Amniotic epithelial cell (primary cell): ENCODE measurements around the gene TCFL5.

Experiments
- DNase-seq: peaks from one replicate; pipeline ENCODE4 v3.0.0-alpha.2; 2010; ENCODE audit warnings: low read depth

TCFL5 gene

DNA sequence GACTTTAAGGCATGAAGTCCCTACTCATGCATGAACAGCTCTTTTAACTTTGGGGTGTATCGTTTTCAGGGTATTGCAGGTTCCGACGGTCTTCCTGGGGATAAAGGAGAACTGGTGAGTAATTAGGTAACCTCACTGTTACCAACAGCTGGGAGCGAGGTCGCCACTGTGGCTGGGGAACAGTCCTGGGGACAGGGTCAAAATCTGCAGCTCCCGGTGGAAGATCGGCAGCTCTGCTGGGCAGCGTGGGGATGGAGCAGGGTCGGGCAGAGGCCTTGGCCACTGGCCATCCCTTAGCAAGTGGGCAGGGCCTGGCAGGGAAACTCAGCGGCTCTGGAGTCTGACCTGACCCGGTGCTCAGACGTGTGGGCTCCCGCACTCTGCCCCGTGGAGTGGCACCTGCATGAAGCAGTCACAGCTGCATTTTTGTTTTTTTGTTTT lies 28.7 kb downstream of the TCFL5 start:
- DNase-seq: no peak

DNA sequence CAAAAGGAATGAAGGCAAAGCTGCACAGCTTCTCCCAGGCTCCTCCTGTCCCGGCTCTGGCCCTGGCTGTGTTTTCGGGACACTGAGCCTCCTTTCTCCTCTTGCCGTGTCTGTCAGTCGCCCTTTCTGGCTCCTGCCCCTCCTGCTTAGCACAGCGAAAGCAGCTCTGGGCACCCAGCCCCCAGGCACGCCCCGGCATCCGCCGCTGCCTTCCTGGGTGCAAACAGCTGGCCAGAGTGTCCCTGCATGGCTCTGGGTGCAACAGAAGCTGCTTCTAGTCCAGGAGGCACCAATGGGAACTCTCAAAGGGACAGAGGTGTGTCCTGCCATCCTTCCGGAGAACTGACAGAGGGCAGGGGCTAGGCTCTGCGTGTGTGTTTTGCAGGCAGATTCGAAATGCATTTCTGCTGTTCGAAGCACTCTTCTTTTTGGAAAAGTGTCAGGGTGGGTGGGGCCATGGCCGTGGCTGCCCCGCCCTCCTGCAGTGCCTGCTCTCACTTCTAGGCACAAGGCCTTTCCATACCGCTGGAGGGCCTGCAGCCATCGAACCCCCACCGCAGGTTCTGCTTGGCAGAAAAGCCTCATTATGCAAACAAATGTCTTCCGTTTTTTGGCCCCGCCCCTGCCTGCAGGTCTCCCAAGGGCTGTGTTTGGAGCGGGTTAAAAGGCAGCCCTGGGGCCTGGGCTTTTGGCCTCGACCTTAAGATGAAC lies 29.3 kb downstream of the TCFL5 start:
- DNase-seq: no peak

DNA sequence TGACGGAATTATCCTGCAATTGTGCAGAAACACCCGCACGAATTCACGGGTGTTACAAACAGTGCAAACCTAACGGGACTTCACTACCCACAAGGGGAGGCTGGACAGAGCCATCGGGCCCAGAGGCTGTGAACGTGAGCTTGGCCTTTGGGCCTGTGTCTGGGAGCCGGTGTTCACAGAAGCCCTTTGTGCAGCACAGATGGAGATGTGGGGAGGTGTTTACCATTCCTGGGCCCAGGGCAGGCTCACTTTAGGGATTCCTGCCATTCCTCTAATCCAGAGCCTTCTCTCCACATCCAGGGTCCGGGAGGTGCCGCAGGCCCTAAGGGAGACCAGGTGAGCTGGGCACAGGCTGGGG lies 29.8 kb downstream of the TCFL5 start:
- no peak for DNase-seq

DNA sequence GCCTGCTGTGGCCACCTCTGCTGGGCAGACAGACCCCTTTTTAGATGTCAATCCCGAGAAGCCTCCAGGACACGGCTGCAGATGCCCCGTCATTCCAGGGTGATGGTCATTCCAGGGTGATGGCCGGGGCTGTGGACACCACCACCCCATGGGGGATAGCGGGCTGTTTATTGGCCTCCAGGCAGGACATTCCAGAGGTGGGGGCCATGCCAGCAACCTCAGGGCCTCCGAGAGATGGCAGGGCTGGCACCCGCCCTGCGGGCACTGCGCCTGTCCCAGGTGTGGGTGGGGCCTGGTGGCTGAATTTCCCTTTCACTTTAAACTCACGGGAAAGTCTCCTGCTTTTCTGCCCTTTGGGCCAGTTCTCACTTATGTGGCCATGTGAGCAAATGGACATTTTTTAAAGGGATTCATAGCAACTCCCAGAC lies 30.2 kb downstream of the TCFL5 start:
- no peak for DNase-seq

DNA sequence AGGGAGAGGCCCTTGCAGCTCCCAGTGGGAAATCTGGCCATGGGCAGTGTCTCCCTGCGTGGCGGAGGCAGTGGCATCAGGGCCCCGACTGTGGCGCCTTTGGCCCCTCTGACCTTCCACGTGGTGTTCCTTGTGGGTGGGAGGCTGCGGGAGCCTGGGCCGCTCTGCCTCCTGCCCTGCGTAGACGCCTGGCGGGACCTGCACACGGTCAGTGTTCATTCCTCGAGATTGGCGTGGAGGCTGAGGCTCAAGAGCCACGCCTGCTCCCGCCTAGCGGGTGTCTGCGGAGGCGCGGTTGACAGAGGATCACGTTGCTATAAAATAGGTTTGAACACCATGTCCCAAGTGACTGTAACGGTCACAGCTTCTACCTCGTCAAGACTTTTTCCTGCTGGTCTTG lies 30.8 kb downstream of the TCFL5 start:
- DNase-seq: no peak

DNA sequence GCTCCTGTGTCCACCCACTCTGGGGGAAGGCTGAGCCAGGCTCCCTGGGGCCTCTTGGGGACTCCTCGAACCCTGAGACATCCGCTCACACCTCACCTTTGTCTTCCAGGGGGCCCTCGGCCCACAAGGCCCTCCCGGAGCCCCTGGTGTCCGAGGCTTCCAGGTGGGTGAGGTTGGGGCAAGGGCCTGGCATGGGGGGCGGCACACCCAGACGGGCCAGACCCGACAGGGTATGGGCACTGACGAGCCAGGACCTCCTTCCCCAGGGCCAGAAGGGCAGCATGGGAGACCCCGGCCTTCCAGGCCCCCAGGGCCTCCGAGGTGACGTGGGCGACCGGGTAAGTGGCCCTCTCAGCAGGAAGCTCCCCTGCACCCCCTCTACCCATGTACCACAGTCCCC lies 31.4 kb downstream of the TCFL5 start:
- no peak for DNase-seq

DNA sequence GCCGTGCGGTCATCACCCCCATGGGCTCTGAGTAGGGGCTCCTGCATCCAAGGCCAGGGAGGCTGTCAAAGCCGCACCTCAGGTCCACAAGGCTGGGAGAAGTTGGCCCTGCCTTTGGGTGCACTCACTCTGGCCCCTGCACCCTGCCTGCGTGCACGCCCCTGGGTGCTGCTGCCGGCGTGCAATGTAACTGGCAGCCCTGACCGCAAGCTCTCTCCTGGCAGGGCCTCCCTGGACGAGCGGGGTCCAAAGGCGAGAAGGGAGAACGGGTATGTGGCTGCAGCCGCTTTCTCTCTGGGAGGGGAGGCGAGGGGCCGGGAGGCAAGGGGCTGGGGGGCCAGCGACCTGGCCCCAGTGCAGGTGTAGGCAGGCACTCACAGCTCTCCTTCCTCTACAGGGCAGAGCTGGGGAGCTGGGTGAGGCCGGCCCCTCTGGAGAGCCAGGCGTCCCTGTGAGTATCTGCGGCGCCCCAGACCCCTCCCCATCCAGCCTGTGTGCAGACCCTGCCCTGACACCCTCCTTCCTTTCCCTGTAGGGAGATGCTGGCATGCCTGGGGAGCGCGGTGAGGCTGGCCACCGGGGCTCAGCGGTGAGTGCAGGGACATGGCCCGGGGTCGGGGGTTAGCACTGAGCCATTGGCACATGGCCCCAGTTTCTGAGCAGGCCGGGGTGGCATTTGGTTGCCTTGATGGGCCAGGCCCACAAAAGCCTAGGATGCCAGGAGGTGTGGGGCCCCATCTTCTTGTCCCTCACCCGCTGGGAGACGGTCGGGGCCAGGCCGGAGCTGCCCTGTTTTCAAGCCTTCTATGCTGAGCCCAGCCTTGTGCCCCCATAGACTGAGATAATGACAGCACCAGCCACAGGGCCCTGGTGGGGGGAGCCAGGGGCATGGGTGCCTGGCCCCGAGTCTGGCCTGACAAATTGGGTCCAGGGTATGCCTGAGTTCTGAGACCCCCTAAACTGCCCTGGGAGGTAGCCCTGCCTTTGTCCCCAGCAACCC lies 32.1 kb downstream of the TCFL5 start:
- no peak for DNase-seq

DNA sequence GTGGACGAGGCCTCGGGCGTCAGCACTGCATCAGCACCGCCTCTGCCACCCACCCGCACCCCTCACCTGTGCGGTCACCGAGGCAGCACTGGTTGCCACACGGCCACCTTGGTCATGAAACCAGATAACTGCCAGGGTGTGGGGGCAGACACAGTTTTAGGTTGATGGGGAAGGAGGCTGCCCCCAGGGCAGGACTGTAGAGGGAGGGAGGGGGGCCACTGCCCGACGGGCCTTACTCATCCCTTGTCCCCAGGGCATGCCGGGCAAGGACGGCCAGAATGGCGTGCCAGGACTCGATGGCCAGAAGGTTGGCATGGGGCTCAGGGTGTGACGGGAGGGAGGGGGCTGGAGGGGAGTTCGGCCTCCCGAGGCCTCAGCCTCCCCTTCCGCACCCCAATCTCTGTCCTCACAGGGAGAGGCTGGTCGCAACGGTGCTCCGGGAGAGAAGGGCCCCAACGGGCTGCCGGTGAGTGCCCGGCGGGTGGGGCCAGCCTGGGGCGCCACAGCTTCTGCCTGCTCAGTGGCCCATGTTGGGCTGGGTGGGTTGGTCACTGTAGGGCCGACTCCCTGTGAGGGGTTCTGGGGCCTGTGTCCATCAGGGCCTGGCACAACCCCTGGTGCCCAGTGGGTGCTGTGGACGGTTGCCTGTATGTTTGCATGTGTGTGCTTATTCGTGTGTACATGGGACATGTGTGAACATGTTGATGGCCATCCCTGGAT lies 33.0 kb downstream of the TCFL5 start:
- no peak for DNase-seq

DNA sequence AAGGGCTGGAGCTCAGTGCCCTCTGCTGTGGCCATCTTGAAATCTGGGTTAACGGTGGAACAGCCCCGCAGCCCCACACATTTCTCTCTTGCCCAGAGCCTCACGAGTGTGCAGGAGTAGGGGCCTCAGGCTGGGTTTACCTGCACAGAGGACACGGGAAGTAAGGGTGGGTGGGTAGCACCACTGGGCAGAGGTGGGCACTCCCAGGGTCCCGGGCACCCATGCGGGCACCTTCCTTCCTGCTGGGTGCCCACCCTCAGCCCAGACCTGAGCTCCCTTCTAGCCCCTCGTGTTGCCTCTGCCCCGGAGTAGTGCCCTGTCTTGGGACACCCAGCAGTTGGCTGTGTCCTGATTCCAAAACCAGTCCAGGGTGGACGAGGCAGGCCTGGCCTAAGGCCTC lies 33.6 kb downstream of the TCFL5 start:
- no peak for DNase-seq

DNA sequence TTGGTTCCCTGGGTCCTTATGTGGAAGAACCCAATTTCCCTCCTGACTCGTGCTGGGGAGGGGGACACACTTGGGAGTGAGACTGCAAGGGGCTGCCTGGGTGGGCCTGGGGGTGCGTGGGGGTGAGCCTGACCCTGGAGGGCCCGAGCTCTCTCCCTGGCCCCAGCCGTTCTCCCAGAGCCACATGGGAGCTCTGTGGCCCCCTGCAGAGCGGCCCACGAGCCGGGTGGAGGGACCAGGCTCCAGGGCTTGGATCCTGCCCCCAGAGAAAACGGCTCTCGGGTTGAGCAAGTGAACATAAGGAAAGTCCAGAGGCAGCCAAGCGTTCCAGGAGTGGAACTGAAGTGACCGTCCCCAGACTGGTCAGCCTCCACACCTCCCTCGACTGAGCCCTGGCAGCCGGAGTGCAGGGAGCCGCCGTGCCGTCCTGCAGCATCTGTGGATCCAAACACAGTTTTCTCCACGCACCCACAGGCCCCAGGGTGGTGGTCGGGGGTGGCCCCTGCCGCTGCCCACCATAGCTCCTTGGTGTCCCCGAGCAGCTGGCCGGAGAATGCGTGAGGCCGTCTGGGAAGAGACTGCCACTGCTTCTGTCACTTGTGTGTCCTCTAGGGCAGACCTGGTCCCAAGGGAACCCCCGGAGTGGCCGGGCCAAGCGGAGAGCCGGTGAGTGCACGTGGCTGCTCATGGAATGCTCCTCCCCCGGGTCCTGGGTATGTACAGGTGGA lies 34.1 kb downstream of the TCFL5 start:
- DNase-seq: no peak

DNA sequence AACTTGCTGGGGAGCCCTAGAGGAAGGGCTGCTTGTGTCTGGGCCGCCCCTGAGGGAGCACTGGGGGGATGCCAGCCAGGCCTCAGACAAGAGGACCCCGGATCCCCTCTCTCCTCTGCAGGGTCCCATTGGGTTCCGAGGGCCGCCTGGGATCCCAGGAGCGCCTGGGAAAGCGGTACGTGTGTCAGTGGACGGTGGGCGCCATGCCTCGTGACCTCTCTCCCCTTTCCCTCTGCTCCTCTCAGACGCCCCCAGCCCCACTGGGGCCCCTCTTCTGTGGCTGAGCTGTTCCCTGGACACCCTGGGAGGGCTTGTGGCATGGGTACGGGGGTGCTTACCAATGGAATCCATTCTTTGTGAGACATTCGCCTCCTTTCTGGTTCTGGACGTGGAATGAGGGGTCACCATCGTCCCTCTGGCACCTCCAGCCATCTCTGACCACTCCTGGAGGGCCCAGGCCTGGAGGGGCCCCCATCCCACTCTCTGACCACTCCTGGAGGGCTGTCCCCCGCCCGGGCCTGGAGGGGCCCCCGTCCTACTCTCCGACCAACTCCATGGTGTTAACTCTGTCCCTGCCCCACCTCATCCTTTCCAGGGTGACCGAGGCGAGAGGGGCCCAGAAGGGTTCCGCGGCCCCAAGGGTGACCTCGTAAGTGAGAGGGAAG lies 34.8 kb downstream of the TCFL5 start:
- DNase-seq: no peak

DNA sequence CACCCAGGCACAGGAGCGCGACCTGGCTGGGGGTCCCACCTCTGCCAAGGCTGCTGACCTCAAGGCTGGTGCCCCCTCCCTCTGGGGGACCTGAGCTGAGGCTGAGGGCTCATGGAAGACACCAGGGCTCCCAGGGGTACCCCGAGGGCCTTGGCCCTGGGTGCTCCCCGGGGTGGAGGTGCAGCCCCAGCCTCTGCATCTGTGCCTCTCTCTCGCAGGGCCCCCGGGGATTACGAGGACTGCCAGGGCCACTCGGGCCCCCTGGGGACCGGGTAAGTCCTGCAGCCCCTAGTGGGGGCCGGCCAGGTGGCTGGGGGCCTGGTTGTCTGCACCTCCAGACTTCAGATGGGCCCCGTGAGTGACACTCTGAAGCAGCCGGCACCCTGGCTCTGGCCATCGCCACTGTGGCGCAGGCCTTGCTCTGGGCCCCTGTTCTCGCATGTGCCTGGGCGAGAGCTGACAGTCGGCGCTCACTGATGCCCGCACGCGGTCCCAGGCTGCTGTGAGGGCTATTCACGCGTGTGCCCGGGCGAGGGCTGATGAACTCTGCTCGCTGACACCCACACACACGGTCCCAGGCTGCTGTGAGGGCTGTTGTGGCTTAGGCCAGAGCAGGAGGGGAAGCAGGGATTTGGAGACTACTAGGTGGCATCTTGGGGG lies 35.5 kb downstream of the TCFL5 start:
- DNase-seq: no peak

DNA sequence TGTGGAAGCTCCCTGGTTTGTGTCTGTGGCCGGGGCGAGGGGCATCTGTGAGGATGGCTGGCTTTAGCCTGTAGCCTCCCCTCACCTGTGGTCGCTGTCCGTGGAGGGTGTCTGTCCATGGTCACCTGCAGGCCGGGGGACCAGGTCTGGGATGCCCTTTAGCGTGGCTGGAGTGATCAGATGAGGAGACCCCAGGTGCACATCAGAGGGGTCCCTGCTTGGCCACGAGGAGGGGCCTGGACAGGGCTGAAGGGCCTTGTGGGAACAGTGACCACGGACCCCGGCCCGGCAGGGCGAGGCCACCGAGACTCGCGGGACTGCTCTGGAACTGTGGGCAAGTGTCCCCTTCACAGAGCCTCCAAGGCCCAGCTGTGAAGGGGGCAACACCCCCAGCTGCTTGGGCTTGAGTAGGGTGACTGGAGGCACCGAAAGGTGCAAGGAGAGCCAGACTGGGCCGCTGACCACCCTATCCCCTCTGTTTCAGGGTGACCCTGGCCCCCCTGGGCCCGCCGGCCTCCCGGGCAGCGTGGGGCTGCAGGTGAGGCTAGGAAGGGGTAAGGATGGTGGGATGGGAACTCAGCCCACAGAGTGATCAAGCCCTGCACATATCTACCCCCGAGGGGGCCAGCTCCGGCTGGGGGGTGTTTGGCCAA lies 36.2 kb downstream of the TCFL5 start:
- DNase-seq: no peak

DNA sequence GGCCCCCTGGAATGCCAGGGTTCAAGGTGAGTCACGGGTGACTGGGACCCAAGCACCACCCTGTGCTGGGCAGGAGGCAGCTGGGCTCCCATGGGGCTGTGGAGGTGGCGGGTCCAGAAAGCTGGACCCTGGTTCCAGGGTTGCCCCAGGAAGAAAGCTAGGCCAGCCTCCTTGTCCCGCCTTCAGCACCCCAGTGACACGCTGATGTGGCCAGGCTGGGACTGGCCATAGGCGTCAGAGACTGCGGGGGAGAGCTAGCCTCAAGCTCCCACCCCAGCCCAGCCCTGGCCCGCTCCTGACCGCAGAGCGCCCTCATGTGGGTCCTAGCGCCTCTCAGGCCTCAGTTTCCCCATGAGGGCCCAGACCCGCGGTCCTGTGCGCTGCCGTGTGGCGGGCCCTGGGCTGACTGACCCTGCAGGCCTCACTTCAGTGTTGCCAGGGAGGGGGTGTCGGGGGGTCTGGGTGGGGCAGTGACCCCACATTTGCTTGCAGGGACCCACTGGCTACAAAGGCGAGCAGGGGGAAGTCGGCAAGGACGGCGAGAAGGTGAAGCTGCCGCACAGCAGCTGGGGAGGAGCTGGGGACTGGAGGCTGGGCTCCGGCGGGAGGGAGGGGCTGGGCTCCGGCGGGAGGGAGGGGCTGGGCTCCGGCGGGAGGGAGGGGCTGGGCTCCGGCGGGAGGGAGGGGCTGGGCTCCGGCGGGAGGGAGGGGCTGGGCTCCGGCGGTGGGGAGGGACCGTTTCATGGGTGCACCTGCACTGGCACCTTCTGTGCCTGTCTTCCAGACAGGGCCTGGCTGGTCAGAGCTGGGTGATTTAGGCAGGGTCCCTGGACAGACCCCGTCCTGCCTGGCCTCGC lies 36.9 kb downstream of the TCFL5 start:
- DNase-seq: peak; percentile 55

DNA sequence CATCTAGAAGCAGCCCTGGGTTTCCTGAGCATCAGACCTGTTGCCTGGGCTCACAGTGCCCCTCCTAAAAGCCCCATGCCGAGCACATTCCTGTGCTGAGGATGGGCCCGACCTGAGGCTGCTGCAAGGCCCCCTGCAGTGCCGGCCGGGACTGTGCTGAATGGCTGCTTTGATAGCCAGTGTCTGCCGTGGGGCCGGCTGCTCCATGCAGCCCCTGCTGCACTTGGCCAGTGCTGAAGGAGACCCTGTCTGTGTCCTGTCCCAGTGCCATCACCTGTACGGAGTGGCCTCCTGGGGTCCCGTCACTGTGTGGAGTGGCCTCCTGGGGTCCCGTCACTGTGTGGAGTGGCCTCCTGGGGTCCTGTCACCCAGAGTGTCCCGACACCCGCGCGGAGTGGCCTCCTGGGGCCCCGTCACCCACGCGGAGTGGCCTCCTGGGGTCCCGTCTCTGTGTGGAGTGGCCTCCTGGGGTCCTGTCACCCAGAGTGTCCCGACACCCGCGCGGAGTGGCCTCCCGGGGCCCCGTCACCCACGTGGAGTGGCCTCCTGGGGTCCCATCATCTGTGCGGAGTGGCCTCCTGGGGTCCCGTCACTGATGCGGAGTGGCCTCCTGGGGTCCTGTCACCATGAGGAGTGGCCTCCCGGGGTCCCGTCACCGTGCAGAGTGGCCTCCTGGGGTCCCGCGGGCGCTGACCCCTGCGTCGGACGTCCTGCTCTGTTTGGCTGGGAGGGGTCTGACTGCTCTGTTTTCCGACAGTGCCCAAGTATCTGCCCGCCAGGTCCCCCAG lies 37.7 kb downstream of the TCFL5 start:
- no peak for DNase-seq

DNA sequence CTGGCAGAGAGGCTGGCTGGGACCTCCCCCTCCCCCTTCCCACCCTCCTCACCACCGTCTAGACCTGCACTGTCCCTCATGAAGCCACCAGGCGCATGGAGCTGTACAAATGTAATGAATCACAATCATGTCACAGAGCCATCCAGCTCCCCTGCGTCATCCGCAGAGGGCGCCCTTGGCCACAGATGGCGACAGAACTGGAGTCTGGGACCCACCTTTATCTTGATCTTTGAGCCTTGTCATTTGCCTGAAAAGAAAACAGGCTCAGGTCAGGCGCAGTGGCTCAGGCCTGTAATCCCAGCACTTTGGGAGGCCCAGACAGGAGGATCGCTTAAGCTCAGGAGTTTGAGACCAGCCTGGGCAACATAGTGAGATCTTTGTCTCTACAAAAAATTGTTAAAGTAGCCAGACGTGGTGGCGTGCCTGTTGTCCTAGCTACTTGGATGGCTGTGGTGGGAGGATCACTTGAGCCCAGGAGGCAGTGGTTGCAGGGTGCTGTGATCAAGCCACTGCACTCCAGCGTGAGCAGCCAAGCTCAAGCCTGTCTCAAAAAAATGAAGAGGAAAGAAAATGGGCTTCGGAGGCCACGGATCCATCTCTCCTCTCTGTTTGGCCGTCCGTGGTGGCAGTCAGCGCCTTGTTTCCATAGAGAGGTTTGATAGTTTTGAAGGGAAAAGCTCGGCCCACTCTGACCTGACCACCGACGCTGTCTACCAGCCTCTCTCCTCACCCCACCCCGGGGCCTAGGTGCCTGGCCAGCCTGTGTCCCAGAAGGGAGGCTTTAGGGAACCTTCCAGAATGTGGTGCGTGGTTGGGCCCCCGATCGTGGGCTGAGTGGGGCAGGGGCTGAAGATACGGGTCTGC lies 38.6 kb downstream of the TCFL5 start:
- DNase-seq: peak; percentile 30

DNA sequence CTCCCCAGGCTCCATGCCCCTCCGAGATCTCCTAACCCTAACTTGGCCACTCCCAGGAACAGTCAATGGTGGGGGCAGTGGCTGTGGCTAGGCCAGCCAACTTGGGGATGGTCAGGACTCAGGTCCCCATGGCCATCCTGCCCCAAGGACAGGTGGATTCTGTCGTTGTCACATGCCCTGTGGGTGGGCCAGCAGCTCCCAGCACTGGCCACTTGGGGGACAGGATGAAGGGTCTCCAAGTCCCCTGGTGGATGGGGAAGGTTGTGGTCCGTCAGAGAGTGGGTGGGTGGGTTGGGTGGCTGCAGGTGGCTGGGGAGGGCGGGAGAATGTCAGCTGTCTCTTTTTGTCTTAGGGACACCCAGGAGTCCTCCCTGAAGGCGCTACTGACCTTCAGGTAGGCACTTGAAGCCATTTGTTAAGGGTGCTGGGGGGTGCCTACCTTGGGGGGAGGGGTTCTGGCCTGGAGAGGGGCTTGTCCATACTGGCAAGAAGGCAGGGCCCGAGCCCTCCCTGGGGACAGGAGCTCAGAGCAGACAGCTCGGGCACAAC lies 39.3 kb downstream of the TCFL5 start:
- DNase-seq: no peak
